Islet of Langerhans (tissue), 1 donor: ENCODE results near the gene IL34.
"Not testable (repeated sequence)": the region's sequence is repeated elsewhere in the genome, so short reads cannot be mapped to it uniquely, and the experiment has no call there.

Source experiments
- FAIRE-seq: peaks from one replicate; lab custom pipeline; 2011; peaks lifted over from hg19 to GRCh38; lab: Jason Lieb, UNC

Gene IL34

DNA sequence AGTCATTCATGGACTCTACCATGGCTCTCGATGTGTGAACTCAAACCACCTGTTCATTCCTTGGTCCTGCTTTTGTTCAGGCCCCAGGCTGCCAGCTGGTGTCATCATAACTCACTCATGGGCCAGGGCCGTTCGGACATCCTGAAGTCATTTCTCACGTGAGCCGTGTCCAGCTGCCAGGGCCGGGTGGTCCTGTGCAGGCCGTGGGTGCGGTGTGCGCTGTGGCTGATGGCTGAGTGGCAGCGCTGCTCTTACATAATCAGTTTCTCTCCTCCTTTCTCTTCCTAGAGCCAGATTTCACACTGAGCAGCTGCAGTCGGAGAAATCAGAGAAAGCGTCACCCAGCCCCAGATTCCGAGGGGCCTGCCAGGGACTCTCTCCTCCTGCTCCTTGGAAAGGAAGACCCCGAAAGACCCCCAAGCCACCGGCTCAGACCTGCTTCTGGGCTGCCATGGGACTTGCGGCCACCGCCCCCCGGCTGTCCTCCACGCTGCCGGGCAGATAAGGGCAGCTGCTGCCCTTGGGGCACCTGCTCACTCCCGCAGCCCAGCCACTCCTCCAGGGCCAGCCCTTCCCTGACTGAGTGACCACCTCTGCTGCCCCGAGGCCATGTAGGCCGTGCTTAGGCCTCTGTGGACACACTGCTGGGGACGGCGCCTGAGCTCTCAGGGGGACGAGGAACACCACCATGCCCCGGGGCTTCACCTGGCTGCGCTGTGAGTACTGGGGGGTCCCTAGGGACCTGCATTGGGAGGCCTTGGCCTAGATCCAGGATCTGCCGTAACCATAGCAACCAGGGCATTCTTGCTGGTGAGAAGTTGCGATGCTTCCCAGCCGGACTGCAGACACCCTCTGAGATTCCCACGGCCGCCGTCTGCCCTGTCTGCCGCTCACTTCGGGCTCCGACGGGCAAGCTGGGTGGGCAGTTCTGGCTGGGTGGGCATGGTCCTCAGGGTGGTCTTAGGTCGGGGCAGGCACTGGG lies at the start of gene IL34:
IL34 (plus strand) TSS at position 300 of the 982 bp plus-strand sequence; CDS start at position 689, 389 bp downstream.
- FAIRE-seq, result no peak

DNA sequence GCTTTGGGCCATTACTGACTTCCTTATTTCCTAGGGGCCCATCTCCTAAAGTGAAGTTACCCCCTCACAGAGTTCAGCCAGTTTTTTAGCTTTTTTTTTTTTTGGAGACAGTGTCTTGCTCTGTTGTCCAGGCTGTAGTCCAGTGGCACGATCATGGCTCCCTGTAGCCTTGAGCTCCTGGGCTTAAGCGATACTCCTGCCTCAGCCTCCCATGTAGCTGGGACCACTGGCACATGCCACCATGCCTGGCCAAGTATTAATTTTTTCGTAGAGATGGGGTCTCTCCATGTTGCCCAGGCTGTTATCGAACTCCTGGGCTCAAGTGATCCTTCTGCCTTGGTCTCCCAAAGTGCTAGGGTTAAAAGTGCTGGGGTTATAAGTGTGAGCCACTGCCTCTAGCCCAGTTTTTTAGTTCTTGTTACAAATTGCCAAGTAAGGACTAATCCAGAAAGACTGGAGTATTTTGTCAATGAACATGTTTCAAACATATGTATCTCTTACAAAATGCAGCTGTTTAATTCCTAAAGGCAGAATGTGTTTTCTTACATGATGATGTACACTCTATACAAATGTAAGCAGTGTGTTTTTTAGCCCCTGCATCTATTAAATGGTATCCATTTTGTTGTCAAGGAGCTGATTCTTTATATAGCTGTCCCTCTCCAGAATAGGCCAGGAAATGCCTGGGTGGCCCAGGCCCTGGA lies 49.1 kb upstream of the IL34 start:
- no peak for FAIRE-seq

DNA sequence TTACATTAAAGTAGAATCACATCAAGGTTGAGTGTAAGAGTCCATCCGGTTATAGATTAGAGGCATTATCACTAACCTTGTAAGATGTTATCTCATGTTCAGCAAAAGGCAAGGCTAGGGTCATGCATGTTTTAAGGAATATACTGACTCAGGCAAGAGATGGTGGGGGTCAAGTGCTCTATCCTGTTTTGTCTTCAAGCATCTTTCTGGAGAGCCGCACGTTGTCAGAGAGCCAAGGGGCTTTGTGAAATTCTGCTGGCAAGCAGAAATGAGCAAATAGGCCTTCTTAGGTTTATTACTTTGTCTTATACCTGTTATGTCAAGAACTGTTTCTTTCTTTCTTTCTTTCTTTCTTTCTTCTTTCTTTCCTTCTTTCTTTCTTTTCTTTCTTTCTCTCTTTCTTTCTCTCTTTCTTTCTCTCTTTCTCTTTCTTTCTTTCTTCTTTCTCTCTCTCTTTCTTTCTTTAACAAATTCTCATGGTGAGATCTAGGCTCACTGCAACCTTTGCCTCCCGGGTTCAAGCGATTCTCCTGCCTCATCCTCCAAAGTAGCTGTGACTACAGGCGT lies 47.3 kb upstream of the IL34 start:
- no peak for FAIRE-seq

DNA sequence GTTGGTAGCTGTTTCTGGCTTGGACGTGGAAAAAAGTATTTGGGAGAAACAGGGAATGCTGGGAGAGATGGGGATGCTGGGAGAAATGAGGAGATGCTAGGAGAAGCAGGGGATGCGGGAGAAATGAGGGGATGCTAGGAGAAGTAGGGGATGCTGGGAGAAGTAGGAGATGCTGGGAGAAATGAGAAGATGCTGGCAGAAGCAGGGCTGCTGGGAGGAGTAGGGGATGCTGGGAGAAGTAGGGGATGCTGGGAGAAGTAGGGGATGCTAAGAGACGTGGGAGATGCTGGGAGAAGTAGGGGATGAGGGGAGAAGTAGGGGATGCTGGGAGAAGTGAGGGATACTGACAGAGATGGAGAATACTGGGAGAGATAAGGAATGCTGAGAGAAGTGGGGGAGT lies 45.6 kb upstream of the IL34 start:
- no peak for FAIRE-seq

DNA sequence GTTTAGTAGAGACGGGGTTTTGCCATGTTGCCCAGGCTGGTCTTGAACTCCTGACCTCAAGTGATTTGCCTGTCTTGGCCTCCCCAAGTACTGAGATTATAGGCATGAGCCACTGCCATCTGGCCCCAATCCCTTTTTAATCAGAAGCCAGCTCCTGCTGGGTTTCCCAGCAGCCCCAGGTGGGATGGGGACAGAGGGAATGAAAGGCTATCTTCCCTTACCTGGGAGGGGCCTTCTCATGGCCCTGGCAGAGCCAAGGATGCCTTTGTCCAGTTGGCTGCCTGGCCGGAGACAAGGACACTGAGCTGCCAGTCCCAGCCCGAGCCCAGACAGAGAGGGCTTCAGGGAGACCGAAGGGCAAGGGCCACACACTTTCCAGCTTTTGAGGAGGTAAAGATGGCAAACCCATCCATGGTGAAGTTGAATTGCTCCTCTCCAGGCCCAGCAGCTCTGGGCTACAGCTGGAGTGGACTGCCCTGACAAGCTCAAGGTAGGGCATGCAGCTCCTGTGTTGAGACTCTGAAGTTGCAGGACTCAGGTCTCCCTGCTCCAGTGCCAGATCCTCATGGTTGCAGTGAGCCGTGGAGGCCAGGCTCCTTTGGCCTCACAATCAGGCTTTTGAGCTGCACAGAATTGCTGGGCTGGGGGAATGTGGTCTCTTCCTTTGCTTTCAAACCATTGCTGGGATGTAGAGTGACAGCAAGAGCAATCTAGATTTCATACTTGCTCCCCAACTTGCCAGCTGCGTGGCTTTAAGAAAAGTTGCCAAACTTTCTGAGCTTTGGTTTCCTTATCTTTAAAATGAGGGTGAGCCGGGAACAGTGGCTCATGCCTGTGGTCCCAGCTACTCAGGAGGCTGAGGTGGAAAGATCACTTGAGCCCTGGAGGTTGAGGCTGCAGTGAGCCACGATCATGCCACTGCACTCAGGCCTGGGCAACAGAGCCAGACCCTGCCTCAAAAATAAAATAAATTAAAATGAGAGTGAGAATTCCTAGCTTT lies 44.5 kb upstream of the IL34 start:
- FAIRE-seq, result no peak

DNA sequence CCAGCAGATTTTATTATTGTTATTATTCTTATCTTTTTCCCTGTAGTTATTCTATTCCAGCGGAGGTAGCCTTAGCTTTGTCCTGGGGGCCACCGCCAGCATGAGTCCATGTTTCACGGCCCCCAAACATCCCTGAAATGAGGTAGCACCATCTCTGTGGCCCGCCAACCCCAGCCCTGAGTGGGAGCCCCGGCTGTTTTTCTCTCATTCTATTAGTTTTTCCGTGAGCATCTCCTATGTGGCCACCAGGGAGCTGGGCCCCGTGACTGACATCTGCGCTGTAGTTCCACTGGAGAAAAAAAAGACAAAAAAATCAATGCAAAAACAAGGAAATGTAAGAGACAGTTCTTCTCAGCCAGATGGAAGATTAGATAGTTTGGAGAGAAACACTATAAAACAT lies 43.5 kb upstream of the IL34 start:
- no peak for FAIRE-seq

DNA sequence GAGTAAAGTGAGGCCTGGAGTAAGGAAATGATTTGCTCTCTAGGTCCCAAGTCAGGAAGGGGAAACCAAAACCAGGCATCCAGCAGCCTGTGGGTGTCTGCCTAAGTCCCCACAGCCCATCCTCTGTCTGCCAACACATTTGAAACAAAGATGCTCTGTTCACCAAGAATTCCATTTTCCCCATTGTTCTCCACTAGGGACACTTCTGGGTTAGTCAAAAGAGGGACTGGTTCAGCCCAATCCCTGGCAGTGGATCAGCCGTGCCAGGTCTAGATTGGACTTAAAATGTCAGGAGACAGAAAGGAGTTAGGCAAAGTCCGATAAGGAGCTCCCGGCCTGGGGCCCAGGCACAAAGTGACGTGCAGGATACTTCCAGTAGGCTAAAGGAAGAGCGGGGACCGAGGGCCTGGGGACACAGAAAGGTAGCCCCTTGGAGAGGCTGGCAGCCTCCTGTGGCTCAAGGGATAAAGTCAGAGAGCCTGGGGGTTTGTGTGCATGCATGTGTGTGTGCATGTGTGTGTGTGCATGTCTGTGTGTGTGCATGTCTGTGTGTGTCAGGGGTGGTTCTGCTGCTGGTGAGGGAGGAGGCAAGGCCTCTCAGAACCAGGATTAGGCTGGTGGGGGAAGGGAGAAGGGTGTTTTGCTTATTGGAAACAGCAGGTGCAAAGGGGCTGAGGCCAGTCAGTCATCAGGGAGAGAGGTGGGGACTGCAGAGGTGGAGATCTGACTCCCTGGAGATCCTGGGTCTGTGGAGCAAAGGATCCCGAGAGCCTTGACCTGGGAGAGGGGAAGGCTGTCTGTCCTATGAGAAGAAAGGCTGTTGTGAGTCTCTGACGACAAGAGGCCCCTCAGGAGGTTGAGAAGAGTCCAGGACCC lies 41.7 kb upstream of the IL34 start:
- no peak for FAIRE-seq

DNA sequence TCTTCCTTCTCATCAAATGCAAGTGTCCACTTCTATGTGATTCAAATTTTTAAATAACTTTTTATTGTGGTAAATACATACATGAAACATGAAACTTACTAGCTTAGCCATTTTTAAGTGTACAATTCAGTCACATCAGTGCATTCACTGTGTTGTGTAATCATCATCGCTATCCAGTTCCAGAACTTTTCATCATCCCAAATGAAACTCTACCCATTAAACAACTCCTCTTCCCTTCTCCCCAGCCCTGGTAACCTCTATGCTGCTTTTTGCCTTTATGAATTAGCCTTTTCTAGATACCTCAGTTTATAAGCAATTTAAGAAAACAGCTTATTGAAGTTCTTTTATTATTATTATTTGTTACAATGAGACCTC lies 41.1 kb upstream of the IL34 start:
- FAIRE-seq, result no peak

DNA sequence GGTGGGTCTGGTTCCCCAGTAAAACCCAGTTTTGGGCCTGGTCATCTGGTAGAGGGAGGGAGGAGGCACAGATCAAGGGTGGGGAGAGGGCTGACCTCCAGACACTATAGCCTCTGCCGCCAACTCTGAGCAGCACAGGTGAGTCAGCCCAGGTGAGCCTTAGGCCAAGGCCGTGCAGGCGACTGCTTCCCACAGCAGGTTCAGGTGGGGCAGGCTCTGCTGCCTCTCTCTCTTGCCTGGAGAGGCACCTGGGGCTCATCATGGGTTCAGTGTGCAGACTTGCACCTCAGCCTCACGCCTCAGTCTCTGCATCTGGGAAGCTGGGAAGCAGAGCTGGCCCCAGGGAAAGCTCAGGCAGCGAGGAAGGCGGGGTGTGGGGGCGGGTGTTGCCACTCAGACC lies 37.8 kb upstream of the IL34 start:
- no peak for FAIRE-seq

DNA sequence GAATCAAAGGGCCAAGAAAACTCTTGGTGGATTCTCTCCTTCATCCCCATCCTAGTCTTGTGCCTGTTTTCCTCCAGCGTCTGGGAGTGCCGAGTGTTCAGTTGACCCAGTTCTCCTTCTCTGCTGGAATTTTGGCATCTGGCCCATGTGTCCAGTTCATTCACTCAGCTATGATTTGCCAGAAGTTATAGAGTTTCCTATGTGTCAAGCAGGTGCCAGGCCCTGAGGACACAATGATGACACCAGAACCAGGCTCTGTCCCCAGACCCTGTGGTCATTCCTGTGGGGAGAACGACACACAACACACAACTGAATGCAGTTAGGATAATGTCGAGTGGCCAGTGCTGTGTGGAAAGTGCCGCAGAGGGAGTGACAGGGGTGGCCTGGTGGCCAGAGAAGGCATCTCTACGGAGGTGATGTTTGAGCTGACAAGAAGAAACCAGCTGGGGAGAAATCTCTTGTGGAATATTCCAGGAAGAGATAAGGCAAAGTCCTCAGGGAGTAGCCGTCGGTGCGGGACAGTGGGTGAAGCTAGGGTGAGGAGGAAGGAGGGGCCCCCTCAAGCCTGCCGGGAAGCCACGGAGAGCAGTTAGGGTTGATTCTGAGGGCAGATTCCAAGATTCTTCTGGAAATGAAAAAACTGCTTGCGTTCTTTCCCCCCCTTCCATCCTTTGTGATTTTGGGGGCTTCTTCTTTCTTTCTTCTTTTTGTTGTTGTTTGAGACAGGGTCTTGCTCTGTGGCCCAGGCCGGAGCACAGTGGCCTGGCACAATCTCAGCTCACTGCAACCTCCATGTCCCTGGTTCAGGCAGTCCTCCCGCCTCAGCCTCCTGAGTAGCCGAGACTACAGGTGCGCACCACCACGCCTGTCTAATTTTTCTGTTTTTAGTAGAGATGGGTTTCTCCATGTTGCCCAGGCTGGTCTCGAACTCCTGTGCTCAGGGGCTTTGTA lies 35.8 kb upstream of the IL34 start:
- FAIRE-seq, result no peak

DNA sequence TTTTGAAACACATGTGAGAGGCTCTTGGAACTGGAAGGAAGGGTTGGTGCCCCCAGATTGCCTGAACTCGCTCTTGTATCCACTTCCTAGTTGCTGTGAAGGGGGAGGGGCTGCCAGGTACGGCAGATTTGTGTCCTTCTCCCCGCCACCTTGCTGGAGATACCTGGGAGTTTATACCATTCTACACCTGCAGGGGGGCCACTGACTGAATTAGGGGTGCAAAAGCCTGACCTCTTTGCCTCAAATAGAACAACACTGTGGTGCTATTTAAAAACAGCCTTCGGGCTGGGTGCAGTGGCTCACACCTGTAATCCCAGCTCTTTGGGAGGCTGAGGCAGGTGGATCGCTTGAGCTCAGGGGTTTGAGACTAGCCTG lies 35.1 kb upstream of the IL34 start:
- FAIRE-seq, result no peak

DNA sequence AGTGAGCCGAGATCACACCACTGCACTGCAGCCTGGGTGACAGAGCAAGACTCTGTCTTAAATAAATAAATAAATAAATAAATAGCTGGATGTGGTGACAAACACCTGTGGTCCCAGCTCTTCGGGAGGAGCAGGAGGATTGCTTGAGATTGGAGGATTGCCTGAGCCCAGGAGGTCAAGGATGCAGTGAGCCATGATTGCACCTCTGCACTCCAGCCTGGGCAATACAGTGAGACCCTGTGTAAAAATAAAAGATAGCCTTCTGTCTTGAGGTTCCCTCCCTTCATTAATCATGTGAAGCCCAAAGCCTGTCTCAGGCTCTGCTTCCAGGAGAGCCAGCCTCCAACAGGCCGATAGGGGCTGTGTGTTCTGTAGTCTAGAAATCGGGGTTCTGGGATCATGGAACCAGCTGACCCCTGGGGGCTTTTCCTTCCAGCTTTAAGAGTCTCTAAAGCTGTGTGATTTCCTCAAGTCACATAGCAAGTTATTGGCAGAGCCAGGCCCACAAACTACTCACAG lies 34.5 kb upstream of the IL34 start:
- no peak for FAIRE-seq

DNA sequence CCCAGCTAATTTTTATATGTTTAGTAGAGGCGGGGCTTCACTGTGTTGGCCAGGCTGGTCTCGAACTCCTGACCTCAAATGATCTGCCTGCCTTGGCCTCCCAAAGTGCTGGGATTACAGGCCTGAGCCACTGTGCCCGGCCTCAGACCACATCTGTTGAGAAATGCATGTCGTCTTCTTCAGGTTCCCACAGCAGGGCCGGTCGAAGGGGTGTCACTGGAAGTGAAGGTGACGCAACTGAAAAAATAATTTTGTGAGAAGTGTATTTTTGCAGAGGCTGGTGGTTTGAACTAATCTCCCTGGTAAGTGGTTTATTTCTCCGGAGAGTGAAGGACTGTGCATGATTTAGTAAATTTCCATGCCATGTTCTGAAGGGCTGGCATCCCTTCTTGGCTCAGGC lies 33.4 kb upstream of the IL34 start:
- FAIRE-seq, result no peak

DNA sequence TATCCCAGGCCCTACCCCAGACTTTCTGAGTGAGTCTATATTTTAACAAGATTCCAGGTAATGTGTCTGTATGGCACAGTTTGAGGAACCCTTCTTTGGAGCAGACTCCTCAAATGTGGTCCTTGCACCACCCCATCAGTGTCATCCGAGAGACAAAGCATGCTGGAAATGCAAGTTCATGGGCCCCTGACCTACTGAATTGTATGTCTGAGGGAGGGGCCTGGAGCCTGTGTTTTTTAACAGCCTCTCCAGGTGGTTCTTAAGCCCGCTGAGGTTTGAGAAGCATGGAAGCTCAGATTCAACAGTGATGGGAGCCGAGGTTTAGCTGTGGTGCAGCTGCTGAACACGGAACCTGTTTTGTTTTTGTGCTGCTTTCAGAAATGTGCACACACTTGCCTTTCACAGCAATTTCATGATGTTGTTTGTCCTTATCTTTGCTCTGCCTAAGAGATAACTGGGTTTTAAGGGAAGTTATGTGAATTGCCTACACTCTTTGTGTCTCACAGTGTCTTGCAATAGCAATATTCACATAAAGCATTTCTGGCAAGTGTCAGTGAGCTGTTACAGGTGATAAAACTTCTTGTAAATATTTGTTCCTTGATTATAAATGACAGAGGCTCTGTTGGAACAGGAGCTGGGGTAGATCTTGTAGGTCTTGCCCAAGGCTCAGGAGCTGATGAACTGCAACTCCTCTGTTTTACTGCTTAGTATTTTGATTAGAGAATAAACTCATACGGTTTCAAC lies 32.0 kb upstream of the IL34 start:
- no peak for FAIRE-seq

DNA sequence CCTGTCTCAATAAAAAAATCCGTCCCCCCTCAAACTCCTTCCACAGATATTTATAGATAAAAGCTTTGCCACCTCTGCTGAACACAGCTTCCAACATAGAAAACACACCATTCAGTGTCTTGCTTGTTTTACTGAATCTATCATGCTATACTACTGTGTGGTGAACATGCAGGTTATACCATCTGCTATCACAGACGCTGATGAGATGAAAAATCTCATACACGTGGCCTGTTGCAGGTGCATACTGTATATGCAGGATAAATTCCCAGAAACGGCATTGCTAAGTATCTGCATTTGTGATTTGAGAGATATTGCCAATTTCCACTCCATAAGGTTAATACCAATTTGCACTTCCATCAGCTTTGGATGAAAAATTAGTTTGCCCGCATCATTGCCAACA lies 30.4 kb upstream of the IL34 start:
- no peak for FAIRE-seq

DNA sequence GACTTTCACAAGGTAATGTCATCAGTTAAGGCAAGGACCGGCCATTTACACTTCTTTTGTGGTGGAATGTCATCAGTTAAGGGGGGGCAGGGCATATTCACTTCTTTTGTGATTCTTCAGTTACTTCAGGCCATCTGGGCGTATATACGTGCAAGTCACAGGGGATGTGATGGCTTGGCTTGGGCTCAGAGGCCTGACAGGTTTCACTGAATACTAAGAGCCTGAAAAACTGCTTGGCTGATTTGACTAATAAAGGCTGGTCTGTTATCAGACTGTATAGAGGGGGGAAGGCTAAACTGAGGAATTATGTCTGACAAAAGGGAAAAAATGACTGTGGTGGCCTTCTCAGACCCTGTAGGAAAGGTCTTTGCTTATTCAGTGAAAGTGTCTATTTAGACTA lies 24.5 kb upstream of the IL34 start:
- FAIRE-seq, result not testable (repeated sequence)

DNA sequence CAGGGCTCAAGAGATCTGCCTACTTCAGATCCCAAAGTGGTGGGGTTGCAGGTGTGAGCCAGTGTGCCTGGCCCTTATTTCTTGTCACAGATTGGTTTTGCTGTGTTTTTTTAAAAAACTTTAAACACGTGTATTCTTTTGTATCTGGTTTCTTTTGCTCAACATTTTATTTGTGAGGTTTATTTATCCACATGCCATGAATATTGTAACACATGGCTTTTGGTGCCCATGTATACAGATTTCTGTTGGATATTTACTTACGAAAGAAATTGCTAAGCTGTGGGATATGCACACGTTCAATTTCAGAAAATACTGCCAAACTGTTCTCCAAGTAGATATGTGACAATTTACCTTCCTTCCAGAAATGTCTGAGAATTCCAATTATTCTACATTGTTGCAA lies 18.7 kb upstream of the IL34 start:
- no peak for FAIRE-seq

DNA sequence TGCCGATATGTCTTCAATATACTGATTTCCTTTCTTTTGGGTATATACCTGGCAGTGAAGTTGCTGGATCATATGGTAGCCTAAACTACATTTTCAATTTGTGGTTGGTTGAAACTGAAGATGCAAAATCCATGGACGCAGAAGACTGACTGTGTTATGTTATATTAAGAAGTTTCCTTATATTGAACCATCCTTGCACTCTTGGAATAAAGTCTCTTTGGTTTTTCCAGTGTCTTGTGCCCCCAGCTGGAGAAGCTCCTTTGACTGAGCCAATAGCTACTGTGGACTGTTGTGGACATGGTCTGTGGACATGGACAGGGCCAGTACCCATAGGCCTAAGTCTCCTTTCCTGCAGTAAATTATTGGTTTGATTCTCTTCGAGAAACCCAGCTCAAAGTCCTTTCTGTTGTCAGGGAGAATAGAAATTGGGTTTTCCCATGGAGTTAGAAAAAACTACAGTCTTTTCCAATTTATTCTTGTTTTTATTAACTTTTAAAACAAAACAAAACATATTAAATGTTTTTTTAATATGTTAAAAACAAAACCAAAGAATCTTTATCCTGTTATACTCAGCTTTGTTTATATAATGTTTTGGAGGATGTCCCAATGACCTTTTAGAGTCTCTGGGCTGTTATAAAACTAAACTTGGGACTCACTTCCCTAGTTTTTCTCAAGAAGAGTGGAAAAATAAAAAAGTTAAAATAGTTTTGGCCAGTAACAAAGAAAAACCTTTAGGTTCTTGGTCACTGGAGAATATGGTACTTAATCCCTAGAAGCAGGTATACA lies 15.2 kb upstream of the IL34 start:
- no peak for FAIRE-seq
